PC-9 (cell line): ENCODE results near the gene FXYD7. TPM values are rescaled to one million over a fixed set of nuclear protein-coding genes. Genes with fewer than 3 reads are reported as not detected.

Experiments
- BruUV-seq: library from RNA; stranded (reverse); fragments of 400-500 nt; replicated peaks from 2 replicates; lab custom pipeline; 2021; lab: Mats Ljungman, UMichigan
- CTCF ChIA-PET: fragments of 300-600 bp; sonication (Branson Sonifier 250); formaldehyde crosslinking; loops from one replicate; lab custom pipeline; 2022; ENCODE audit warnings: antibody characterized with exemption; lab: Charles Lee
- POLR2A ChIA-PET: fragments of 300-600 bp; sonication (Branson Sonifier 250); formaldehyde crosslinking; loops from one replicate; lab custom pipeline; 2022; ENCODE audit warnings: antibody characterized with exemption; ENCODE audit not compliant: unreplicated experiment; lab: Charles Lee
- DNase-seq, 2 experiments: peaks; one replicate each; pipeline versions ENCODE4 v3.0.0 to v3.0.0-alpha.2; 2015 to 2022; ENCODE audit warnings: mixed read lengths in 1 of 2
- H2AFZ ChIP-seq: fragments of 200-600 bp; sonication (generic); 2 replicates; pipeline ENCODE4 v1.8.1; 2017; ENCODE audit warnings: antibody characterized with exemption
- H3F3A ChIP-seq: fragments of 200-600 bp; sonication (generic); 2 replicates; pipeline ENCODE4 v1.8.1; 2017; ENCODE audit warnings: antibody characterized with exemption, mild to moderate bottlenecking, low read depth; ENCODE audit not compliant: insufficient read depth
- H3K27ac ChIP-seq: fragments of 200-600 bp; sonication (generic); 2 replicates; pipeline ENCODE4 v1.6.1; 2016; ENCODE audit warnings: mixed run types
- H3K27me3 ChIP-seq: fragments of 200-600 bp; sonication (generic); 2 replicates; pipeline ENCODE4 v1.6.1; 2016; ENCODE audit warnings: low read depth, mixed run types; ENCODE audit not compliant: insufficient read depth
- H3K36me3 ChIP-seq: fragments of 200-600 bp; sonication (generic); 2 replicates; pipeline ENCODE4 v1.6.1; 2016; ENCODE audit warnings: low read depth, mixed run types
- H3K4me1 ChIP-seq: fragments of 200-600 bp; sonication (generic); replicated peaks from 2 replicates; pipeline ENCODE4 v1.6.1; 2016; ENCODE audit warnings: mixed run types; ENCODE audit not compliant: insufficient read depth
- H3K4me2 ChIP-seq: fragments of 200-600 bp; sonication (generic); 2 replicates; pipeline ENCODE4 v1.6.1; 2017; ENCODE audit warnings: mixed run types
- H3K4me3 ChIP-seq: fragments of 200-600 bp; sonication (generic); 2 replicates; pipeline ENCODE4 v1.6.1; 2016; ENCODE audit warnings: mixed run types
- H3K79me2 ChIP-seq: fragments of 200-600 bp; sonication (generic); 2 replicates; pipeline ENCODE4 v1.6.1; 2017; ENCODE audit warnings: low read depth, mixed run types
- H3K9me2 ChIP-seq: fragments of 200-600 bp; sonication (generic); 2 replicates; pipeline ENCODE4 v1.8.1; 2017; ENCODE audit warnings: mild to moderate bottlenecking; ENCODE audit not compliant: insufficient read depth
- H3K9me3 ChIP-seq: fragments of 200-600 bp; sonication (generic); 2 replicates; pipeline ENCODE4 v1.8.1; 2016; ENCODE audit warnings: low read depth; ENCODE audit not compliant: insufficient read depth
- H4K20me1 ChIP-seq: fragments of 200-600 bp; sonication (generic); 2 replicates; pipeline ENCODE4 v1.8.1; 2017; ENCODE audit not compliant: insufficient read depth
- EZH2 ChIP-seq: fragments of 200-600 bp; sonication (generic); IDR thresholded peaks from 2 replicates; pipeline ENCODE4 v1.8.0; 2017; ENCODE audit warnings: antibody characterized with exemption, low read depth
- intact Hi-C: fragments of 100-400 bp; cut with micrococcal nuclease; formaldehyde crosslinking; loops from one replicate; pipeline ENCODE4 v1.10.0; 2022; ENCODE audit not compliant: unreplicated experiment
- total RNA-seq: library from RNA; stranded (reverse); gene quantifications from 2 replicates; pipeline ENCODE4 v1.2.3, GENCODE V29; 2021
- TF ChIP-seq, protein P1 (sequence below): fragments of 200-600 bp; sonication (generic); conservative IDR thresholded peaks from 2 replicates; pipeline ENCODE4 v1.6.1; 2017; ENCODE audit warnings: mixed run types, antibody characterized with exemption, mild to moderate bottlenecking, moderate library complexity

Gene FXYD7
- total RNA-seq, 1 experiment from 2014 or later: not detected

DNA sequence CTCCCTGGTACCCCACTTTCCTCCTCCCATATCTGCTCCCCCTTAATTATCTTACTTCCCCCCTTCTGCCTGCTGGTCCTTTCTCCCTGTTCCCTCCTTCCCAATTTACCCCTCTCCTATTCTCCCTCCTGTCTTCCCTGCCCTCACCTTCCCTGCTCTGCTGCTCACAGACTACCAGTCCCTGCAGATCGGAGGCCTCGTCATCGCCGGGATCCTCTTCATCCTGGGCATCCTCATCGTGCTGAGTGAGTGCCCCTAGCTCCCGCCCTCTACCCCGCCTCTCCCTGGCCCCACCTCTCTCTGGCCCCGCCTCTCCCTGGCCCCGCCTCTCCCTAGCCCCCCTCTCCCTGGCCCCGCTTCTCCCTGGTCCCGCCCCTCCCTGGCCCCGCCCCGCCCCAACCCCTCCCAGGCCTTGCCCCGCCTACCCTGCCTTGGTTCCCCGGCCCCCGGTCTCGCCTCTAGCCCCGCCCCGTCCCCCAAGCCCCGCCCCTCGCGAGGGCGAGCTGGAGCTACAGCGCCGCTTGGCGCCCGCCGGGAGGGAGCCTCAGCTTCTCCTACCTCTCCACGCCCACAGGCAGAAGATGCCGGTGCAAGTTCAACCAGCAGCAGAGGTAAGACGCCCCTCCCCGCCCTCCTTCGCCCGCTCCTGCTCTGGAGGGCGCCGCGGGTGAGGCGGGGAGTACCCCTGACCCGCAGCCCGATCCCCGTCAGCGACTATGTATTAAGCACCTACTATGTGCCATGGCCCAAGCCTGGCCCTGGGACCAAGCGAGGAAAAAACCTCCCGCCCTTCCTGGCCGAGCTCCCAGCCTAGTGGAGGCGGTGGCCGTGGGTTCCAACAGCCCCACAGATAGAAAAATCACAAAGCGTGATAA lies 1.9 kb upstream of the FXYD7 start:
- H3K36me3 ChIP-seq: no peaks in the 10 kb centered on the region
- no peaks in the 10 kb centered on the region for H3K9me2 ChIP-seq
- H3K27ac ChIP-seq: no peak overlapping the region
- ChIA-PET POLR2A (interaction anchor here (0.6 to 0.7 kb wide), 5 partner anchors 13 to 1517 kb away, joined by 4 to 19 read pairs (median 13); partner anchors contain the start of genes FXYD3 and FXYD5), CTCF (interaction anchor here (0.5 to 2.2 kb wide), 22 partner anchors 9 to 1768 kb away, joined by 3 to 23 read pairs (median 4); partner anchors contain the start of genes CEBPG and FXYD5)
- H3K79me2 ChIP-seq: no peaks in the 10 kb centered on the region
- H3K4me3 ChIP-seq: no peak overlapping the region; the same call in 1 of the 2 replicates
- peaks cover 20% of the 10 kb centered on the region for H3K4me1 ChIP-seq
- TF ChIP-seq, protein P1, sequence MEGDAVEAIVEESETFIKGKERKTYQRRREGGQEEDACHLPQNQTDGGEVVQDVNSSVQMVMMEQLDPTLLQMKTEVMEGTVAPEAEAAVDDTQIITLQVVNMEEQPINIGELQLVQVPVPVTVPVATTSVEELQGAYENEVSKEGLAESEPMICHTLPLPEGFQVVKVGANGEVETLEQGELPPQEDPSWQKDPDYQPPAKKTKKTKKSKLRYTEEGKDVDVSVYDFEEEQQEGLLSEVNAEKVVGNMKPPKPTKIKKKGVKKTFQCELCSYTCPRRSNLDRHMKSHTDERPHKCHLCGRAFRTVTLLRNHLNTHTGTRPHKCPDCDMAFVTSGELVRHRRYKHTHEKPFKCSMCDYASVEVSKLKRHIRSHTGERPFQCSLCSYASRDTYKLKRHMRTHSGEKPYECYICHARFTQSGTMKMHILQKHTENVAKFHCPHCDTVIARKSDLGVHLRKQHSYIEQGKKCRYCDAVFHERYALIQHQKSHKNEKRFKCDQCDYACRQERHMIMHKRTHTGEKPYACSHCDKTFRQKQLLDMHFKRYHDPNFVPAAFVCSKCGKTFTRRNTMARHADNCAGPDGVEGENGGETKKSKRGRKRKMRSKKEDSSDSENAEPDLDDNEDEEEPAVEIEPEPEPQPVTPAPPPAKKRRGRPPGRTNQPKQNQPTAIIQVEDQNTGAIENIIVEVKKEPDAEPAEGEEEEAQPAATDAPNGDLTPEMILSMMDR: peak; percentile 54; the same call in 1 of the 2 replicates
- TF ChIP-seq EZH2: no peak
- H2AFZ ChIP-seq: no peak overlapping the region
- H3K9me3 ChIP-seq: no peaks in the 10 kb centered on the region
- H3F3A ChIP-seq: peaks cover 26% of the 10 kb centered on the region; the same call in 1 of the 2 replicates
- no peaks in the 10 kb centered on the region for H4K20me1 ChIP-seq
- H3K4me2 ChIP-seq: peak overlapping the region; percentile 73
- DNase-seq: peak; percentile 77 to 95
- intact Hi-C loops: loop anchor here (1.0 to 10.0 kb wide), 6 partner anchors 52 to 214 kb away; partner anchors contain the start of genes FFAR3 and USF2
- H3K27me3 ChIP-seq: no peaks in the 10 kb centered on the region
- no TSS peak for BruUV-seq

- Histone ChIP-seq H4K20me1 (no peaks in the 10 kb centered on the region), H3K4me2 (peak overlapping the region; percentile 74), H3K9me3 (no peaks in the 10 kb centered on the region), H3K36me3 (no peaks in the 10 kb centered on the region), H3K27ac (no peak overlapping the region), H3K9me2 (no peaks in the 10 kb centered on the region), H3K4me1 (peaks cover 20% of the 10 kb centered on the region), H3K4me3 (peak overlapping the region; percentile 38; the same call in 1 of the 2 replicates), H2AFZ (no peak overlapping the region), H3K79me2 (no peaks in the 10 kb centered on the region), H3F3A (peaks cover 26% of the 10 kb centered on the region; the same call in 1 of the 2 replicates), H3K27me3 (no peaks in the 10 kb centered on the region)
- BruUV-seq: no TSS peak
- intact Hi-C loops: loop anchor here (1.0 to 10.0 kb wide), 7 partner anchors 53 to 213 kb away; partner anchors contain the start of genes FFAR3 and USF2
- TF ChIP-seq EZH2: no peak
- TF ChIP-seq, protein P1: no peak
- DNase-seq: no peak
- ChIA-PET POLR2A (interaction anchor here (0.6 to 0.7 kb wide), 2 partner anchors 76 to 135 kb away, joined by 5 to 13 read pairs; no protein-coding TSS in a partner anchor), CTCF (interaction anchor here (0.5 to 2.2 kb wide), 17 partner anchors 8 to 346 kb away, joined by 3 to 23 read pairs (median 5); partner anchors contain the start of gene FXYD5)
These were observed 1.0 kb upstream of the FXYD7 start for GRCh38 chr19:35141837-35142605.
